Osteoblast (primary cell): Measurements from ENCODE around the gene PALM3. TPM values are rescaled to one million over a fixed set of nuclear protein-coding genes. Genes with fewer than 3 reads are reported as not detected.
"Not testable (repeated sequence)": the region's sequence is repeated elsewhere in the genome, so short reads cannot be mapped to it uniquely, and the experiment has no call there.

Experiments used
- DNase-seq: peaks from one replicate; pipeline ENCODE4 v3.0.0; 2011; ENCODE audit warnings: low spot score, mixed read lengths; ENCODE audit not compliant: insufficient read length; ENCODE audit errors: missing footprints
- H2AFZ ChIP-seq: 2 replicates; pipeline ENCODE4 v1.6.0; 2011; ENCODE audit warnings: mild to moderate bottlenecking, low read length
- H3K27ac ChIP-seq: 2 replicates; pipeline ENCODE4 v1.5.1; 2011; ENCODE audit warnings: mild to moderate bottlenecking, low read depth, low read length, moderate library complexity
- H3K27me3 ChIP-seq: 2 replicates; pipeline ENCODE4 v1.6.0; 2012; ENCODE audit warnings: mild to moderate bottlenecking, control low read depth, inconsistent platforms, low read length, moderate library complexity; ENCODE audit not compliant: insufficient read depth
- H3K36me3 ChIP-seq: 2 replicates; pipeline ENCODE4 v1.5.1; 2011; ENCODE audit warnings: mild to moderate bottlenecking, low read length, control low read depth, moderate library complexity; ENCODE audit not compliant: insufficient read depth
- H3K4me1 ChIP-seq: 2 replicates; pipeline ENCODE4 v1.5.1; 2011; ENCODE audit warnings: mild to moderate bottlenecking, low read length, control low read depth, moderate library complexity; ENCODE audit not compliant: insufficient read depth
- H3K4me2 ChIP-seq: 2 replicates; pipeline ENCODE4 v1.6.0; 2011; ENCODE audit warnings: mild to moderate bottlenecking, low read length; ENCODE audit not compliant: insufficient read depth
- H3K4me3 ChIP-seq: fragments of 200-600 bp; sonication (generic); 3 replicates; pipeline ENCODE4 v1.5.1; 2012; ENCODE audit warnings: mild to moderate bottlenecking, low read length, inconsistent platforms; ENCODE audit not compliant: insufficient read depth
- H3K79me2 ChIP-seq: 2 replicates; pipeline ENCODE4 v1.6.0; 2012; ENCODE audit warnings: mild to moderate bottlenecking, low read length, control low read depth, inconsistent platforms; ENCODE audit not compliant: insufficient read depth
- H3K9me3 ChIP-seq: 2 replicates; pipeline ENCODE4 v1.5.1; 2011; ENCODE audit warnings: low read depth, low read length, control low read depth
- H4K20me1 ChIP-seq: 2 replicates; pipeline ENCODE4 v1.6.0; 2012; ENCODE audit warnings: mild to moderate bottlenecking, low read length, control low read depth; ENCODE audit not compliant: insufficient read depth
- CTCF ChIP-seq: IDR thresholded peaks from 2 replicates; pipeline ENCODE4 v1.5.1; 2011; ENCODE audit warnings: mild to moderate bottlenecking, low read depth, low read length, moderate library complexity; ENCODE audit errors: extremely low read depth
- total RNA-seq: library from RNA; depleted of rRNA; stranded (reverse); fragments of >200 nt; gene quantifications from 2 replicates; pipeline ENCODE4 v1.2.3, GENCODE V29; 2012

Gene PALM3
- total RNA-seq, 1 donor = not detected

DNA sequence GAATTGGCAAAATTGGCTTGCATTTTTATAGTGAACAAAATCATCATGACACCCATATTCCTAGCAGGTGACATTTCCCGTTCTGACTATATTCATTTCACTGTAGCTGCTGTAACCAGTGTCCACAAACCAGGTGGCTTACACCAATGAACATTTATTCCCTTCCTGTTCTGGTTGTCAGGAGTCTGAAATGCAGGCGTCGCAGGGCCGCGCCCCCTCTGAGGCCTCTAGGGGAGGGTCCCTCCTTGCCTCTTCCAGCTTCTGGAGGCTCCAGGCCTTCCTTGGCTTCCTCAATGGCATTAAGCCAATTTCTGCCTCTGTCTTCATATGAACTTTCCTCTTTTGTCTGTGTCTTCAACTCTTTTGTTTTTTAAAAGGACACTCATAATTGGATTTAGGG, 40.4 kb downstream of the PALM3 start:
- Histone ChIP-seq H3K9me3 (no peaks in the 10 kb centered on the region), H4K20me1 (no peaks in the 10 kb centered on the region), H3K36me3 (no peaks in the 10 kb centered on the region), H3K4me2 (no peak overlapping the region), H3K4me1 (no peaks in the 10 kb centered on the region), H2AFZ (no peak overlapping the region), H3K27me3 (no peaks in the 10 kb centered on the region), H3K27ac (no peak overlapping the region), H3K79me2 (no peaks in the 10 kb centered on the region), H3K4me3 (no peak overlapping the region)
- TF ChIP-seq CTCF = no peak
- DNase-seq = no peak

- H4K20me1 ChIP-seq, H3K4me1 ChIP-seq, H3K27ac ChIP-seq, H3K4me3 ChIP-seq, H3K79me2 ChIP-seq, H2AFZ ChIP-seq, DNase-seq, H3K4me2 ChIP-seq, H3K9me3 ChIP-seq, H3K27me3 ChIP-seq, H3K36me3 ChIP-seq: not testable (repeated sequence)
Measured at GRCh38 chr19:14019739-14020138, 42.1 kb downstream of the PALM3 start.

DNA sequence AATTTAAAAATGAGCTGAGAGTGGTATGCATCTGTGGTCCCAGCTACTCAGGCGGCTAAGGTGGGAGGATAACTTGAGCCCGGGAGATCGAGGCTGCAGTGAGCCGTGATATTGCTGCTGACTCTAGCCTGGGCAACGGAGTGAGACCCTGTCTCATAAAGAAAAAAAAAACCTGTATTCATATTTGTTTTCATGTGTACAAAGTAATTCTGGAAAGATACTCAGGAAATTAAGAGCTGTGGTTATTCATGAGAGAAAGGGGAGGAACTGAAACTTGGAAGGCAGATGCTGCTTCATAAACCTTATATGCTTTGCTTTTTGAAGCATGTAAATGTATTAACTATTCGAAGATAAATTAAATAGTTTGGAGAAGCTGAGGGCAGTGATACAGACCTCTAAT, 42.8 kb downstream of the PALM3 start:
- Histone ChIP-seq H3K36me3 (no peaks in the 10 kb centered on the region), H3K4me3 (no peak overlapping the region), H3K4me2 (no peak overlapping the region), H3K79me2 (no peaks in the 10 kb centered on the region), H3K4me1 (no peaks in the 10 kb centered on the region), H2AFZ (no peak overlapping the region), H4K20me1 (no peaks in the 10 kb centered on the region), H3K9me3 (no peaks in the 10 kb centered on the region), H3K27ac (no peak overlapping the region), H3K27me3 (no peaks in the 10 kb centered on the region)
- TF ChIP-seq CTCF = no peak
- no peak for DNase-seq

DNA sequence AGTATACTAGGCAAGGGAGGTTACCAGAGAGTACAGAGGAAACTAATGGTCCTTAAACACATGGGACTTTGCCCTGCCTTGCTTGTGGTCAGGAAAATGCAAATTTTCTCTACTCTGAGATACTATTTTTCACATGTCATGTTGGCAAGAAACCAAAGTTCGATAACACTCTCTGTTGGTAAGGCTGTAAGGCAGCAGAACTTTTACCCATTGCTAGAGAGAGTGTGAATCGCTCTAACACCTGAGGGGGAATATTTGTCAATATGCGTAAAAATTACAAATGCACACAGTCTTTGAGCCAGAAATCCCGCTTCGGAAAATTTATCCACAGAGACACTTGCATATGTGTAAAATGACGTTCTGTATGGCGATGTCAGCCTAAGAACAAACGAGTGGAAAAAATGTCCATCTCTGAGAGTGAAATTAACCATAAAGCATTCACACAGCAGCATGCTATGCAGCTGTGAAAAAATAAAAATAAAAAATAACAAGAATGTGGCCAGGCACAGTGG, 46.3 kb downstream of the PALM3 start:
- H3K4me1 ChIP-seq = no peaks in the 10 kb centered on the region
- no peaks in the 10 kb centered on the region for H3K9me3 ChIP-seq
- H3K27ac ChIP-seq = no peak overlapping the region
- no peaks in the 10 kb centered on the region for H3K79me2 ChIP-seq
- no peak overlapping the region for H3K4me3 ChIP-seq
- DNase-seq = peak; percentile 59
- no peak overlapping the region for H3K4me2 ChIP-seq
- H3K27me3 ChIP-seq = no peaks in the 10 kb centered on the region
- H3K36me3 ChIP-seq = no peaks in the 10 kb centered on the region
- H2AFZ ChIP-seq = no peak overlapping the region
- no peak for TF ChIP-seq CTCF
- H4K20me1 ChIP-seq = no peaks in the 10 kb centered on the region
